HUES64 (cell line): ENCODE measurements around the gene DTHD1.

Experiments used
- H3K27ac ChIP-seq: 2 replicates; pipeline ENCODE4 v1.7.0; 2013; ENCODE audit warnings: low read depth, low read length, inconsistent platforms
- H3K27me3 ChIP-seq: 2 replicates; pipeline ENCODE4 v1.6.1; 2013; ENCODE audit warnings: mild to moderate bottlenecking, low read length; ENCODE audit not compliant: insufficient read depth
- H3K36me3 ChIP-seq: 2 replicates; pipeline ENCODE4 v1.6.1; 2013; ENCODE audit warnings: mild to moderate bottlenecking, low read length; ENCODE audit not compliant: insufficient read depth
- H3K4me1 ChIP-seq: 2 replicates; pipeline ENCODE4 v1.6.1; 2013; ENCODE audit warnings: mild to moderate bottlenecking, low read length, moderate library complexity; ENCODE audit not compliant: insufficient read depth
- H3K4me3 ChIP-seq: 2 replicates; pipeline ENCODE4 v1.5.1; 2013; ENCODE audit warnings: mild to moderate bottlenecking, low read length, moderate library complexity
- H3K9ac ChIP-seq: 2 replicates; pipeline ENCODE4 v1.6.1; 2013; ENCODE audit warnings: mild to moderate bottlenecking, low read depth, low read length
- H3K9me3 ChIP-seq: 2 replicates; pipeline ENCODE4 v1.6.1; 2013; ENCODE audit warnings: low read depth, low read length; ENCODE audit not compliant: insufficient read depth
- WGBS: fragments of 150-250, 120-280 bp; methylation state at CpG from one replicate; pipeline ENCODE4 v1.1.7; 2013; ENCODE audit warnings: missing lambda C conversion rate; 5-methylcytosine and 5-hydroxymethylcytosine counted together

DTHD1 gene

GRCh38 chr4:36330796-36331195 lies 49.4 kb downstream of the DTHD1 start:
- no peaks in the 10 kb centered on the region for H3K4me1 ChIP-seq
- H3K27ac ChIP-seq: no peak overlapping the region
- H3K4me3 ChIP-seq: no peak overlapping the region
- H3K9me3 ChIP-seq: no peaks in the 10 kb centered on the region
- no peaks in the 10 kb centered on the region for H3K27me3 ChIP-seq
- WGBS: no CpG with 5 or more reads among the region's 1 CpG
- no peak overlapping the region for H3K9ac ChIP-seq
- no peaks in the 10 kb centered on the region for H3K36me3 ChIP-seq

- WGBS: 92% methylated on average over 6 of the region's 7 CpGs
These were observed 50.8 kb downstream of the DTHD1 start for GRCh38 chr4:36332023-36332781.

GRCh38 chr4:36332782-36333131 lies 51.3 kb downstream of the DTHD1 start:
- H3K27ac ChIP-seq: no peak overlapping the region

More at GRCh38 chr4:36332023-36332781, 50.8 kb downstream of the DTHD1 start:
- Histone ChIP-seq H3K9me3 (no peaks in the 10 kb centered on the region), H3K27ac (no peak overlapping the region), H3K4me1 (no peaks in the 10 kb centered on the region), H3K4me3 (no peak overlapping the region), H3K36me3 (no peaks in the 10 kb centered on the region), H3K9ac (no peak overlapping the region), H3K27me3 (no peaks in the 10 kb centered on the region)

GRCh38 chr4:36333303-36333877 lies 52.0 kb downstream of the DTHD1 start:
- no peaks in the 10 kb centered on the region for H3K27me3 ChIP-seq

More at GRCh38 chr4:36332782-36333131, 51.3 kb downstream of the DTHD1 start:
- H3K4me3 ChIP-seq: no peak overlapping the region
- H3K4me1 ChIP-seq: no peaks in the 10 kb centered on the region
- no peaks in the 10 kb centered on the region for H3K36me3 ChIP-seq
- no peaks in the 10 kb centered on the region for H3K9me3 ChIP-seq
- H3K27me3 ChIP-seq: no peaks in the 10 kb centered on the region
- H3K9ac ChIP-seq: no peak overlapping the region

GRCh38 chr4:36337665-36338185 lies 56.3 kb downstream of the DTHD1 start:
- H3K36me3 ChIP-seq: no peaks in the 10 kb centered on the region
- no peaks in the 10 kb centered on the region for H3K27me3 ChIP-seq
- no CpG with 5 or more reads among the region's 1 CpG for WGBS
- H3K4me3 ChIP-seq: no peak overlapping the region
- no peaks in the 10 kb centered on the region for H3K4me1 ChIP-seq
- no peaks in the 10 kb centered on the region for H3K9me3 ChIP-seq
- no peak overlapping the region for H3K27ac ChIP-seq
- H3K9ac ChIP-seq: no peak overlapping the region

More at GRCh38 chr4:36333303-36333877, 52.0 kb downstream of the DTHD1 start:
- WGBS: 96% methylated on average over 6 of the region's 6 CpGs
- no peaks in the 10 kb centered on the region for H3K9me3 ChIP-seq
- no peak overlapping the region for H3K9ac ChIP-seq
- H3K4me3 ChIP-seq: no peak overlapping the region
- H3K27ac ChIP-seq: no peak overlapping the region
- H3K4me1 ChIP-seq: no peaks in the 10 kb centered on the region
- H3K36me3 ChIP-seq: no peaks in the 10 kb centered on the region

GRCh38 chr4:36338973-36339372 lies 57.6 kb downstream of the DTHD1 start:
- H3K4me3 ChIP-seq: no peak overlapping the region
- no peaks in the 10 kb centered on the region for H3K36me3 ChIP-seq
- H3K4me1 ChIP-seq: no peaks in the 10 kb centered on the region
- H3K27ac ChIP-seq: no peak overlapping the region
- WGBS: 100% methylated on average over 2 of the region's 3 CpGs
- no peaks in the 10 kb centered on the region for H3K9me3 ChIP-seq
- H3K27me3 ChIP-seq: no peaks in the 10 kb centered on the region
- no peak overlapping the region for H3K9ac ChIP-seq

- Histone ChIP-seq H3K4me1 (no peaks in the 10 kb centered on the region), H3K9me3 (no peaks in the 10 kb centered on the region), H3K36me3 (no peaks in the 10 kb centered on the region), H3K4me3 (no peak overlapping the region), H3K27ac (no peak overlapping the region), H3K27me3 (no peaks in the 10 kb centered on the region), H3K9ac (no peak overlapping the region)
- 96% methylated on average over 6 of the region's 6 CpGs for WGBS
These were observed 60.5 kb downstream of the DTHD1 start for GRCh38 chr4:36341936-36342335.

GRCh38 chr4:36343501-36344175 lies 62.2 kb downstream of the DTHD1 start:
- Histone ChIP-seq H3K4me3 (no peak overlapping the region), H3K9me3 (no peaks in the 10 kb centered on the region), H3K27me3 (no peaks in the 10 kb centered on the region), H3K4me1 (no peaks in the 10 kb centered on the region), H3K36me3 (no peaks in the 10 kb centered on the region), H3K27ac (no peak overlapping the region), H3K9ac (no peak overlapping the region)
- 97% methylated on average over 12 of the region's 12 CpGs for WGBS

GRCh38 chr4:36348403-36348938 lies 67.1 kb downstream of the DTHD1 start:
- H3K27ac ChIP-seq: no peak overlapping the region
- WGBS: 90% methylated on average over 4 of the region's 4 CpGs
- H3K9ac ChIP-seq: no peak overlapping the region
- no peaks in the 10 kb centered on the region for H3K4me1 ChIP-seq
- no peaks in the 10 kb centered on the region for H3K36me3 ChIP-seq
- no peak overlapping the region for H3K4me3 ChIP-seq
- H3K27me3 ChIP-seq: no peaks in the 10 kb centered on the region
- no peaks in the 10 kb centered on the region for H3K9me3 ChIP-seq

GRCh38 chr4:36349938-36350549 lies 68.6 kb downstream of the DTHD1 start:
- H3K36me3 ChIP-seq: no peaks in the 10 kb centered on the region
- H3K27ac ChIP-seq: no peak overlapping the region
- H3K9me3 ChIP-seq: no peaks in the 10 kb centered on the region
- no peaks in the 10 kb centered on the region for H3K4me1 ChIP-seq
- WGBS: 84% methylated on average over 4 of the region's 4 CpGs
- H3K4me3 ChIP-seq: no peak overlapping the region
- H3K27me3 ChIP-seq: no peaks in the 10 kb centered on the region
- H3K9ac ChIP-seq: no peak overlapping the region
